IMR-90 (cell line): Measurements from ENCODE around the gene ALDH7A1. TPM values are rescaled to one million over a fixed set of nuclear protein-coding genes. Genes with fewer than 3 reads are reported as not detected.

ENCODE experiments used
- ATAC-seq: fragments of 200-7000 bp; cut with Tn5 transposase; 2 replicates; pipeline ENCODE4 v1.9.1; 2020; ENCODE audit warnings: low read depth, mild to moderate bottlenecking, moderate library complexity
- BruUV-seq: library from RNA; stranded (reverse); fragments of 400-500 nt; replicated peaks from 2 replicates; lab custom pipeline; 2021; lab: Mats Ljungman, UMichigan
- CTCF ChIA-PET: fragments of 300-600 bp; formaldehyde crosslinking; extraction: SDS; loops from one replicate; lab custom pipeline; 2021; ENCODE audit warnings: antibody characterized with exemption; lab: Yijun Ruan, JAX
- POLR2A ChIA-PET: fragments of 300-600 bp; sonication (Branson Sonifier 250); formaldehyde crosslinking; loops from one replicate; lab custom pipeline; 2022; ENCODE audit warnings: antibody characterized with exemption; ENCODE audit not compliant: unreplicated experiment; lab: Charles Lee
- DNase-seq: peaks from one replicate; pipeline ENCODE4 v3.0.0; 2013
- H2AFZ ChIP-seq: replicated peaks from 2 replicates; pipeline ENCODE3; 2013; ENCODE audit warnings: low read length, mild to moderate bottlenecking; ENCODE audit not compliant: poor library complexity
- H2AK5ac ChIP-seq: 2 replicates; pipeline ENCODE4 v1.6.1; 2013; ENCODE audit warnings: low read depth, low read length, inconsistent platforms
- H2AK9ac ChIP-seq: replicated peaks from 2 replicates; pipeline ENCODE3; 2013; ENCODE audit warnings: mild to moderate bottlenecking, low read depth, low read length, moderate library complexity; ENCODE audit not compliant: poor library complexity
- H2BK120ac ChIP-seq: 2 replicates; pipeline ENCODE4 v1.6.1; 2013; ENCODE audit warnings: low read depth, low read length, inconsistent platforms
- H2BK15ac ChIP-seq: 3 replicates; pipeline ENCODE4 v1.6.1; 2013; ENCODE audit warnings: low read depth, low read length, inconsistent platforms
- H2BK20ac ChIP-seq: 2 replicates; pipeline ENCODE4 v1.6.1; 2013; ENCODE audit warnings: low read depth, mild to moderate bottlenecking, inconsistent platforms, low read length, moderate library complexity
- H2BK5ac ChIP-seq: 2 replicates; pipeline ENCODE4 v1.6.1; 2013; ENCODE audit warnings: mild to moderate bottlenecking, low read depth, low read length, inconsistent platforms; ENCODE audit not compliant: poor library complexity, severe bottlenecking
- H3K14ac ChIP-seq: replicated peaks from 2 replicates; pipeline ENCODE4 v1.6.1; 2013; ENCODE audit warnings: low read depth, low read length, inconsistent platforms
- H3K18ac ChIP-seq: 2 replicates; pipeline ENCODE4 v1.6.1; 2013; ENCODE audit warnings: low read depth, low read length, control low read depth
- H3K23ac ChIP-seq: 2 replicates; pipeline ENCODE4 v1.6.1; 2013; ENCODE audit warnings: low read depth, low read length, inconsistent platforms
- H3K27ac ChIP-seq: 2 replicates; pipeline ENCODE4 v1.5.1; 2013; ENCODE audit warnings: mild to moderate bottlenecking, control low read depth, low read length; ENCODE audit not compliant: insufficient read depth
- H3K27me3 ChIP-seq: 2 replicates; pipeline ENCODE4 v1.6.1; 2013; ENCODE audit warnings: low read length; ENCODE audit not compliant: control insufficient read depth, insufficient read depth
- H3K36me3 ChIP-seq: 2 replicates; pipeline ENCODE4 v1.6.1; 2013; ENCODE audit warnings: low read length, mixed read lengths; ENCODE audit not compliant: control insufficient read depth, insufficient read depth
- H3K4ac ChIP-seq: 2 replicates; pipeline ENCODE4 v1.6.1; 2013; ENCODE audit warnings: low read depth, low read length, inconsistent platforms
- H3K4me1 ChIP-seq: 2 replicates; pipeline ENCODE4 v1.6.1; 2013; ENCODE audit warnings: low read length, mixed read lengths; ENCODE audit not compliant: control insufficient read depth, insufficient read depth
- H3K4me2 ChIP-seq: 2 replicates; pipeline ENCODE4 v1.6.1; 2013; ENCODE audit warnings: low read depth, mild to moderate bottlenecking, control low read depth, low read length, moderate library complexity
- H3K4me3 ChIP-seq: 2 replicates; pipeline ENCODE4 v1.5.1; 2013; ENCODE audit warnings: low read depth, mild to moderate bottlenecking, control low read depth, low read length, moderate library complexity; ENCODE audit not compliant: insufficient read depth
- H3K56ac ChIP-seq: 2 replicates; pipeline ENCODE4 v1.6.1; 2013; ENCODE audit warnings: low read length, inconsistent platforms; ENCODE audit not compliant: insufficient read depth; ENCODE audit errors: extremely low read depth
- H3K79me1 ChIP-seq, 2 experiments: 2 replicates each; pipeline ENCODE4 v1.6.1; 2013; ENCODE audit warnings: low read length in 2 of 2, inconsistent platforms in 1 of 2, low read depth in 1 of 2
- H3K9ac ChIP-seq: 2 replicates; pipeline ENCODE4 v1.6.1; 2013; ENCODE audit warnings: low read depth, low read length, control low read depth
- H3K9me1 ChIP-seq: 2 replicates; pipeline ENCODE4 v1.6.1; 2013; ENCODE audit warnings: low read length, inconsistent platforms; ENCODE audit not compliant: insufficient read depth
- H3K9me3 ChIP-seq: 2 replicates; pipeline ENCODE4 v1.6.1; 2013; ENCODE audit warnings: low read length; ENCODE audit not compliant: control insufficient read depth, insufficient read depth
- H4K20me1 ChIP-seq: 2 replicates; pipeline ENCODE4 v1.6.1; 2013; ENCODE audit warnings: low read length, inconsistent platforms; ENCODE audit not compliant: insufficient read depth
- H4K5ac ChIP-seq: 2 replicates; pipeline ENCODE4 v1.6.1; 2013; ENCODE audit warnings: mild to moderate bottlenecking, low read depth, low read length, control low read depth
- H4K8ac ChIP-seq, 2 experiments: 2 replicates each; pipeline ENCODE4 v1.6.1; 2013; ENCODE audit warnings: low read depth in 2 of 2, low read length in 2 of 2, control low read depth in 1 of 2, inconsistent platforms in 1 of 2
- H4K91ac ChIP-seq: 2 replicates; pipeline ENCODE4 v1.6.1; 2013; ENCODE audit warnings: low read depth, low read length, inconsistent platforms; ENCODE audit not compliant: insufficient read depth
- CHD1 ChIP-seq: IDR thresholded peaks from 2 replicates; pipeline ENCODE4 v1.6.1; 2012; ENCODE audit warnings: low read depth, low read length, improper control_type of control experiment
- MAFK ChIP-seq: IDR thresholded peaks from 2 replicates; pipeline ENCODE4 v1.6.1; 2012; ENCODE audit warnings: low read depth, low read length, improper control_type of control experiment
- RAD21 ChIP-seq: IDR thresholded peaks from 2 replicates; pipeline ENCODE4 v1.6.1; 2012; ENCODE audit warnings: low read length, improper control_type of control experiment
- WGBS, 2 experiments: methylation state at CpG; one replicate each; pipeline versions ENCODE4 v1.1.5 to v1.1.7; 2013; ENCODE audit warnings: missing lambda C conversion rate in 2 of 2; ENCODE audit not compliant: insufficient read length in 1 of 2; ENCODE audit errors: extremely low coverage in 2 of 2; 5-methylcytosine and 5-hydroxymethylcytosine counted together
- dilution Hi-C: fragments of 300-500 bp; cut with HindIII; formaldehyde crosslinking; loops from one replicate; pipeline ENCODE4 v1.14.3; 2018; ENCODE audit warnings: low sequenced_read_pairs; ENCODE audit not compliant: unreplicated experiment
- in situ Hi-C: fragments of 300-500 bp; cut with MboI; formaldehyde crosslinking; loops from 3 replicates; pipeline ENCODE4 v1.14.3; 2019; ENCODE audit warnings: low sequenced_read_pairs, inconsistent platforms, mixed read lengths
- intact Hi-C: fragments of 100-400 bp; cut with micrococcal nuclease; formaldehyde crosslinking; loops from 2 replicates; pipeline ENCODE4 v1.10.0; 2022
- polyA plus RNA-seq, 3 experiments: library from polyadenylated mRNA; depleted of rRNA; stranded (reverse); fragments of >200 nt; gene quantifications; 2 replicates each; pipeline ENCODE4 v1.2.3, GENCODE V29; 2012; ENCODE audit warnings: low replicate concordance in 1 of 3
- total RNA-seq: library from RNA; depleted of rRNA; stranded (reverse); fragments of >200 nt; gene quantifications from 2 replicates; pipeline ENCODE4 v1.2.3, GENCODE V29; 2012

Gene ALDH7A1
- total and polyA plus RNA-seq, 2 of the 4 experiments (the other 2 are of a cell fraction) = 40.9 to 62.2 TPM

- Histone ChIP-seq H3K56ac (no peak overlapping the region), H3K36me3 (no peaks in the 10 kb centered on the region), H2AK9ac (no peak overlapping the region), H4K91ac (no peak overlapping the region), H3K14ac (no peak overlapping the region), H3K27me3 (no peaks in the 10 kb centered on the region), H4K5ac (no peak overlapping the region), H3K4me1 (no peaks in the 10 kb centered on the region), H3K4me2 (no peak overlapping the region), H2BK5ac (no peak overlapping the region), H2AFZ (no peak overlapping the region), H3K4me3 (no peak overlapping the region), H3K9me1 (no peaks in the 10 kb centered on the region), H2BK120ac (no peak overlapping the region), H2AK5ac (no peak overlapping the region), H3K79me1 (no peaks in the 10 kb centered on the region), H3K18ac (no peak overlapping the region), H4K8ac (no peak overlapping the region), H3K4ac (no peak overlapping the region), H3K27ac (no peak overlapping the region), H4K20me1 (no peaks in the 10 kb centered on the region), H2BK20ac (no peak overlapping the region), H3K23ac (no peak overlapping the region), H3K9me3 (no peaks in the 10 kb centered on the region), H3K9ac (no peak overlapping the region), H2BK15ac (no peak overlapping the region)
- in situ Hi-C loops (no loop called here), dilution Hi-C loops (no loop called here), intact Hi-C loops (no loop called here)
- DNase-seq = no peak
- POLR2A ChIA-PET = no interaction called here
- CTCF ChIA-PET = no interaction called here
- TF ChIP-seq MAFK (no peak), RAD21 (no peak), CHD1 (no peak)
- ATAC-seq = no peak
- no TSS peak for BruUV-seq
- WGBS, 2 experiments = no CpG with 5 or more reads among the region's 1 CpG
Measured at GRCh38 chr5:126636956-126637355, 41.9 kb upstream of the ALDH7A1 start.
